AG09309 (cell line): ENCODE results near the gene SLCO4C1.

Source experiments
- DNase-seq: peaks from one replicate; pipeline ENCODE4 v3.0.0-alpha.2; 2010; ENCODE audit warnings: low read depth
- H3K4me3 ChIP-seq: 2 replicates; pipeline ENCODE4 v1.5.1; 2011; ENCODE audit warnings: mild to moderate bottlenecking, low read depth, low read length, moderate library complexity; ENCODE audit not compliant: control insufficient read depth
- CTCF ChIP-seq: IDR thresholded peaks from 2 replicates; pipeline ENCODE4 v1.5.1; 2011; ENCODE audit warnings: mild to moderate bottlenecking, low read depth, low read length, inconsistent platforms; ENCODE audit not compliant: insufficient read depth, control insufficient read depth; ENCODE audit errors: missing control alignments

SLCO4C1 gene

GRCh38 chr5:102309586-102309985, 13.5 kb upstream of the SLCO4C1 start:
- TF ChIP-seq CTCF, result no peak
- H3K4me3 ChIP-seq, result no peak overlapping the region
- no peak for DNase-seq

- no peak for TF ChIP-seq CTCF
- no peak for DNase-seq
- H3K4me3 ChIP-seq, result no peak overlapping the region
These were observed 11.1 kb upstream of the SLCO4C1 start for GRCh38 chr5:102307232-102307631.

GRCh38 chr5:102306121-102306520, 10.0 kb upstream of the SLCO4C1 start:
- no peak for TF ChIP-seq CTCF
- no peak for DNase-seq
- no peak overlapping the region for H3K4me3 ChIP-seq

- H3K4me3 ChIP-seq, result no peak overlapping the region
- DNase-seq, result no peak
- TF ChIP-seq CTCF, result no peak
These were observed 428 bp downstream of the SLCO4C1 start for GRCh38 chr5:102295534-102296177.

- DNase-seq, result no peak
- no peak for TF ChIP-seq CTCF
- H3K4me3 ChIP-seq, result no peak overlapping the region
These were observed 1.1 kb downstream of the SLCO4C1 start for GRCh38 chr5:102294886-102295395.

GRCh38 chr5:102290004-102290403, 6.1 kb downstream of the SLCO4C1 start:
- no peak for DNase-seq
- no peak overlapping the region for H3K4me3 ChIP-seq
- no peak for TF ChIP-seq CTCF
